B cell (primary cell): ENCODE results near the gene DHX30. TPM values are rescaled to one million over a fixed set of nuclear protein-coding genes. Genes with fewer than 3 reads are reported as not detected.

Experiments
- ATAC-seq: fragments of 200-7000 bp; cut with Tn5 transposase; one replicate; pipeline ENCODE4 v1.10.0; 2021; ENCODE audit warnings: low read depth, mild to moderate bottlenecking, moderate number of reproducible peaks, moderate library complexity
- CTCF ChIA-PET: fragments of 350-600 bp; sonication (Branson Sonifier 250); formaldehyde crosslinking; loops from one replicate; lab custom pipeline; 2021; ENCODE audit warnings: antibody characterized with exemption, inconsistent platforms; lab: Charles Lee
- POLR2A ChIA-PET: fragments of 350-600 bp; sonication (Branson Sonifier 250); formaldehyde crosslinking; loops from one replicate; lab custom pipeline; 2021; ENCODE audit warnings: antibody characterized with exemption; lab: Charles Lee
- DNase-seq: peaks from one replicate; pipeline ENCODE4 v3.0.0; 2013
- H2AFZ ChIP-seq: 2 replicates; pipeline ENCODE4 v1.6.1; 2012; ENCODE audit warnings: mild to moderate bottlenecking, low read depth, low read length; ENCODE audit not compliant: insufficient read depth, poor library complexity, severe bottlenecking
- H3K27ac ChIP-seq, 2 donors: 1 replicate in 1 of 2; 2 replicates in 1 of 2; pipeline ENCODE4 v1.5.1; 2012 to 2013; ENCODE audit warnings: low read length in 2 of 2, mild to moderate bottlenecking in 2 of 2, moderate library complexity in 1 of 2
- H3K27me3 ChIP-seq, 4 experiments: fragments of 200-600 bp in 1 of 4; sonication (generic) in 1 of 4; replicated peaks in 1 of 4; 1 replicate in 2 of 4; 2 replicates in 2 of 4; pipeline versions ENCODE4 v1.6.1 to v1.7.0; 2013 to 2016; ENCODE audit warnings: low read length in 3 of 4, mild to moderate bottlenecking in 2 of 4, mixed read lengths in 1 of 4, moderate library complexity in 1 of 4; ENCODE audit not compliant: insufficient read depth in 4 of 4, control insufficient read depth in 3 of 4; ENCODE audit errors: control extremely low read depth in 1 of 4
- H3K36me3 ChIP-seq, 2 experiments: replicated peaks in 1 of 2; 1 replicate in 1 of 2; 2 replicates in 1 of 2; pipeline versions ENCODE4 v1.6.1 to v1.7.1; 2013; ENCODE audit warnings: low read length in 1 of 2; ENCODE audit not compliant: insufficient read depth in 2 of 2, control insufficient read depth in 1 of 2; ENCODE audit errors: control extremely low read depth in 1 of 2, extremely low read depth in 1 of 2
- H3K4me1 ChIP-seq, 2 donors: fragments of 200-600 bp in 1 of 2; sonication (generic) in 1 of 2; 1 replicate in 1 of 2; 2 replicates in 1 of 2; pipeline versions ENCODE4 v1.5.1 to v1.6.1; 2013 to 2017; ENCODE audit warnings: low read length in 2 of 2; ENCODE audit not compliant: control insufficient read depth in 2 of 2, insufficient read depth in 2 of 2
- H3K4me2 ChIP-seq: replicated peaks from 2 replicates; pipeline ENCODE3; 2012; ENCODE audit warnings: mild to moderate bottlenecking, low read depth, low read length; ENCODE audit not compliant: poor library complexity, severe bottlenecking
- H3K4me3 ChIP-seq, 5 experiments: fragments of 200-600 bp in 1 of 5; sonication (generic) in 1 of 5; 1 replicate in 3 of 5; 2 replicates in 2 of 5; pipeline versions ENCODE4 v1.5.1 to v1.7.0; 2011 to 2016; ENCODE audit warnings: low read length in 4 of 5, mild to moderate bottlenecking in 4 of 5, low read depth in 2 of 5, control low read depth in 1 of 5, moderate library complexity in 1 of 5; ENCODE audit not compliant: insufficient read depth in 1 of 5; ENCODE audit errors: control extremely low read depth in 1 of 5, extremely low read depth in 1 of 5
- H3K79me2 ChIP-seq: fragments of 200-600 bp; sonication (generic); one replicate; pipeline ENCODE4 v1.6.0; 2016; ENCODE audit warnings: low read length; ENCODE audit not compliant: control insufficient read depth, insufficient read depth
- H3K9ac ChIP-seq: fragments of 200-600 bp; sonication (generic); 2 replicates; pipeline ENCODE4 v1.6.1; 2017; ENCODE audit warnings: mild to moderate bottlenecking, low read length, moderate library complexity
- H3K9me3 ChIP-seq, 3 donors: one replicate each; pipeline versions ENCODE4 v1.6.1 to v1.7.1; 2013; ENCODE audit warnings: low read length in 2 of 3; ENCODE audit not compliant: control insufficient read depth in 2 of 3, insufficient read depth in 1 of 3; ENCODE audit errors: control extremely low read depth in 1 of 3
- H4K20me1 ChIP-seq: 2 replicates; pipeline ENCODE4 v1.6.0; 2012; ENCODE audit warnings: mild to moderate bottlenecking, low read length; ENCODE audit not compliant: insufficient read depth, control insufficient read depth, poor library complexity, severe bottlenecking
- H3K27ac Mint-ChIP-seq: one replicate; pipeline ENCODE4 v1.8.0; 2021; ENCODE audit warnings: mixed read lengths
- H3K27me3 Mint-ChIP-seq: one replicate; pipeline ENCODE4 v1.8.0; 2021; ENCODE audit warnings: mixed read lengths
- H3K4me1 Mint-ChIP-seq: one replicate; pipeline ENCODE4 v1.8.0; 2021; ENCODE audit warnings: mixed read lengths
- H3K4me3 Mint-ChIP-seq: one replicate; pipeline ENCODE4 v1.8.0; 2021; ENCODE audit warnings: mixed read lengths
- H3K9me3 Mint-ChIP-seq: one replicate; pipeline ENCODE4 v1.8.0; 2022; ENCODE audit warnings: mixed read lengths; ENCODE audit not compliant: insufficient read depth
- CTCF ChIP-seq: fragments of 200-600 bp; IDR thresholded peaks from one replicate; pipeline ENCODE4 v1.8.0; 2022; ENCODE audit warnings: antibody characterized with exemption, mild to moderate bottlenecking
- EZH2 ChIP-seq: IDR thresholded peaks from 2 replicates; pipeline ENCODE4 v1.6.1; 2012; ENCODE audit warnings: borderline replicate concordance, low read depth, mild to moderate bottlenecking, moderate library complexity, low read length; ENCODE audit not compliant: insufficient read depth, poor library complexity, severe bottlenecking
- WGBS: methylation state at CpG from one replicate; pipeline ENCODE4 v1.1.5; 2013; ENCODE audit warnings: missing lambda C conversion rate; ENCODE audit not compliant: insufficient coverage; 5-methylcytosine and 5-hydroxymethylcytosine counted together
- intact Hi-C: fragments of 100-400 bp; cut with micrococcal nuclease; formaldehyde crosslinking; loops from one replicate; pipeline ENCODE4 v1.10.0; 2022
- polyA plus RNA-seq: library from polyadenylated mRNA; depleted of rRNA; stranded (reverse); fragments of >200 nt; gene quantifications from 2 replicates; pipeline ENCODE4 v1.2.3, GENCODE V29; 2012
- total RNA-seq, 2 donors: library from RNA; stranded (reverse); fragments of 120-200 nt in 1 of 2; gene quantifications; 1 replicate in 1 of 2; 2 replicates in 1 of 2; pipeline versions ENCODE4 v1.2.3 to v1.2.4, GENCODE V29; 2013 to 2022

The DHX30 gene
- total and polyA plus RNA-seq, 2 donors (not counting 1 experiment from before 2014, with no cell fraction given): 77.0 to 81.8 TPM

DNA sequence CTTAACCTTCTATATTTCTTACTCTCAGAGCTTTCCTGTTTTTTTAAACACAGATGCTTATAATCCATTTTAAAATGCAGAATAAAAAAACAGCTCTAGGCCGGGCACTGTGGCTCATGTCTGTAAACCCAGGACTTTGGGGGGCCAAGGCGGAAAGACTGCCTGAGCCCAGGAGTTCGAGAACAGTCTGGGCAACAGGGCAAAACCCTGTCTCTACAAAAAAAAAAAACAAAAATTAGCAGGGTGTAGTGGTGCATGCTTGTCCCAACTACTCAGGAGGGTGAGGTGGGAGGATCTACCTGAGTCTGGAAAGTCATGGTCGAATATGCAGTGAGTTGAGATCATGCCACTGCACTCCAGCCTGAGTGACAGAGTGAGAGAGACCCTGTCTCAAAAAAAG is 36.8 kb upstream of the DHX30 start:
- peaks cover 6% of the 10 kb centered on the region for H3K4me1 Mint-ChIP-seq
- intact Hi-C loops: no loop called here
- peaks cover 91% of the 10 kb centered on the region for H3K79me2 ChIP-seq

DNA sequence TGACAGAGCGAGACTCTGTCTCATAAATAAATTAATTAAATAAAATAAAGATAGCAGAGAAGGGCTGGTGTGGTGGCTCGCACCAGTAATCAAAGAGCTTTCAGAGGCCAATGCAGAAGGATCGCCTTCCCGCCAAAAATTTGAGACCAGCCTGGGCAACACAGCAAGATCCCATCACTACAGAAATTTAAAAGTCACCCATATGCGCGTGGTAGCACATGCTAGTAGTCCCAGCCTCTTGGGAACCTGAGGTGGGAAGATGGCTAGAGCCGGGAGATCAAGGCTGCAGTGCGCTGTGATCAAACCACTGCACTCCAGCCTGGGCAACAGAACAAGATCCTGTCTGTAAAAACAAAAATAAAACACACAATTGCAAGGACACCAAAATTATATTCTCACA is 30.9 kb upstream of the DHX30 start:
- H3K4me3 Mint-ChIP-seq: no peak overlapping the region
- Histone ChIP-seq H3K27ac (no peak overlapping the region), H3K4me1 (no peaks in the 10 kb centered on the region), H2AFZ (no peak overlapping the region), H4K20me1 (peaks cover 56% of the 10 kb centered on the region), H3K4me2 (no peak overlapping the region), H3K36me3 (peaks cover 7 to 22% of the 10 kb centered on the region in 2 experiments), H3K9me3 (no peaks in the 10 kb centered on the region), H3K9ac (no peak overlapping the region), H3K79me2 (peaks cover 96% of the 10 kb centered on the region), H3K27me3 (no peaks in the 10 kb centered on the region), H3K4me3 (no peak overlapping the region)
- ChIA-PET CTCF (no interaction called here), POLR2A (no interaction called here)
- no peak overlapping the region for H3K27ac Mint-ChIP-seq
- 100% methylated on average over 4 of the region's 8 CpGs for WGBS
- intact Hi-C loops: no loop called here
- no peak for DNase-seq
- no peaks in the 10 kb centered on the region for H3K27me3 Mint-ChIP-seq
- TF ChIP-seq EZH2: no peak
- no peak for TF ChIP-seq CTCF
- H3K4me1 Mint-ChIP-seq: peaks cover 18% of the 10 kb centered on the region
- no peak for ATAC-seq
- no peaks in the 10 kb centered on the region for H3K9me3 Mint-ChIP-seq

More for the DNA sequence above, 36.8 kb upstream of the DHX30 start:
- Histone ChIP-seq H3K4me1 (no peaks in the 10 kb centered on the region), H3K36me3 (peaks cover 7 to 32% of the 10 kb centered on the region in 2 experiments), H3K27ac (no peak overlapping the region), H4K20me1 (peaks cover 60% of the 10 kb centered on the region), H3K9me3 (no peaks in the 10 kb centered on the region), H3K9ac (no peak overlapping the region), H2AFZ (no peak overlapping the region), H3K27me3 (no peaks in the 10 kb centered on the region), H3K4me3 (no peak overlapping the region), H3K4me2 (no peak overlapping the region)
- TF ChIP-seq CTCF: no peak
- TF ChIP-seq EZH2: no peak
- H3K27me3 Mint-ChIP-seq: no peaks in the 10 kb centered on the region
- no peak overlapping the region for H3K4me3 Mint-ChIP-seq
- H3K9me3 Mint-ChIP-seq: no peaks in the 10 kb centered on the region
- ChIA-PET CTCF (interaction anchor here (0.8 kb wide), 1 partner anchor 21 kb away, joined by 3 read pairs; no protein-coding TSS in a partner anchor), POLR2A (no interaction called here)
- ATAC-seq: no peak
- no peak overlapping the region for H3K27ac Mint-ChIP-seq
- no peak for DNase-seq
- WGBS: 100% methylated on average over 1 of the region's 4 CpGs
